Gastroesophageal sphincter (tissue), 4 donors: ENCODE data around the gene RAB5B. TPM values are rescaled to one million over a fixed set of nuclear protein-coding genes. Genes with fewer than 3 reads are reported as not detected.

ENCODE experiments used
- ATAC-seq: fragments of 150-250 bp; one replicate; pipeline ENCODE4 v1.9.1; 2016; ENCODE audit warnings: mild to moderate bottlenecking, moderate library complexity
- H3K27ac ChIP-seq, 4 donors: fragments of 200-600 bp; sonication (generic) in 3 of 4; 1 replicate in 3 of 4; 2 replicates in 1 of 4; pipeline ENCODE4 v1.5.1; 2016 to 2019
- H3K27me3 ChIP-seq: fragments of 200-600 bp; sonication (generic); one replicate; pipeline ENCODE4 v1.5.1; 2019
- H3K36me3 ChIP-seq, 2 donors: fragments of 200-600 bp; sonication (generic); one replicate each; pipeline ENCODE4 v1.5.1; 2019; ENCODE audit warnings: control low read depth in 1 of 2
- H3K4me1 ChIP-seq, 3 donors: fragments of 200-600 bp; sonication (generic); 1 replicate in 2 of 3; 2 replicates in 1 of 3; pipeline ENCODE4 v1.5.1; 2016 to 2019; ENCODE audit warnings: control low read depth in 2 of 3
- H3K4me3 ChIP-seq, 2 donors: fragments of 200-600 bp; sonication (generic); one replicate each; pipeline ENCODE4 v1.5.1; 2019; ENCODE audit warnings: mild to moderate bottlenecking in 1 of 2, moderate library complexity in 1 of 2
- H3K9me3 ChIP-seq, 3 donors: fragments of 200-600 bp; sonication (generic); one replicate each; pipeline ENCODE4 v1.5.1; 2017 to 2019; ENCODE audit warnings: control low read depth in 2 of 3
- CTCF ChIP-seq, 4 experiments: fragments of 200-600 bp in 2 of 4; fragments of 450-650 bp in 2 of 4; sonication (generic) in 1 of 4; IDR thresholded peaks; one replicate each; pipeline ENCODE4 v1.5.1; 2017 to 2019; ENCODE audit warnings: antibody characterized with exemption in 4 of 4, mild to moderate bottlenecking in 2 of 4, moderate library complexity in 2 of 4
- EP300 ChIP-seq: sonication (generic); formaldehyde crosslinking; IDR thresholded peaks from one replicate; pipeline ENCODE4 v1.6.1; 2017; ENCODE audit warnings: antibody characterized with exemption, mild to moderate bottlenecking
- POLR2A ChIP-seq, 2 donors: fragments of 450-650 bp; IDR thresholded peaks; one replicate each; pipeline ENCODE4 v1.6.1; 2017; ENCODE audit warnings: antibody characterized with exemption in 2 of 2, mild to moderate bottlenecking in 2 of 2, moderate library complexity in 1 of 2
- POLR2AphosphoS5 ChIP-seq: sonication (generic); formaldehyde crosslinking; IDR thresholded peaks from one replicate; pipeline ENCODE4 v1.6.1; 2017; ENCODE audit warnings: antibody characterized with exemption
- WGBS, 2 donors: methylation state at CpG; one replicate each; pipeline ENCODE4 v1.1.5; 2018; ENCODE audit warnings: low coverage in 1 of 2; 5-methylcytosine and 5-hydroxymethylcytosine counted together
- total RNA-seq, 4 donors: library from RNA; depleted of rRNA; stranded (reverse); fragments of >200 nt; gene quantifications; one replicate each; pipeline ENCODE4 v1.1.0, GENCODE V29; 2016

RAB5B gene
- total RNA-seq, 4 donors from 2014 or later, result 113 to 169 (median 142) TPM

GRCh38 chr12:56007564-56008559 lies 34.0 kb downstream of the RAB5B start:
- Histone ChIP-seq H3K4me3 (peak overlapping the region; percentile 79 to 84), H3K4me1 (peaks cover 0 to 23% (median 0%) of the 10 kb centered on the region in 3 donors), H3K9me3 (no peaks in the 10 kb centered on the region), H3K27me3 (no peaks in the 10 kb centered on the region), H3K36me3 (peaks cover 0 to 37% of the 10 kb centered on the region in 2 donors), H3K27ac (peak overlapping the region; percentile 78 to 97 (median 96))
- 0 to 1% methylated on average over 13 to 19 of the region's 44 CpGs for WGBS, 2 donors
- no peak for TF ChIP-seq POLR2A (IDR thresholded peaks at IDR 0.05)
- no peak for TF ChIP-seq POLR2AphosphoS5
- TF ChIP-seq CTCF (IDR thresholded peaks at IDR 0.05), result no peak
- TF ChIP-seq EP300, result no peak
- ATAC-seq, result peak; percentile 77

GRCh38 chr12:56010111-56010570 lies 36.3 kb downstream of the RAB5B start:
- no peaks in the 10 kb centered on the region for H3K9me3 ChIP-seq
- H3K27me3 ChIP-seq, result no peaks in the 10 kb centered on the region
- H3K27ac ChIP-seq, result no peak overlapping the region
- H3K36me3 ChIP-seq, result peaks cover 0 to 24% of the 10 kb centered on the region in 2 donors
- TF ChIP-seq CTCF (IDR thresholded peaks at IDR 0.05) (no peak), POLR2AphosphoS5 (no peak), POLR2A (IDR thresholded peaks at IDR 0.05) (no peak), EP300 (no peak)
- no peak overlapping the region for H3K4me3 ChIP-seq
- peaks cover 0 to 23% (median 0%) of the 10 kb centered on the region in 3 donors for H3K4me1 ChIP-seq
- no peak for ATAC-seq
- WGBS, 2 donors, result 67 to 74% methylated on average over 1 to 2 of the region's 2 CpGs

- Histone ChIP-seq H3K4me1 (peaks cover 0 to 18% (median 0%) of the 10 kb centered on the region in 3 donors), H3K27ac (no peak overlapping the region), H3K9me3 (no peaks in the 10 kb centered on the region), H3K36me3 (peaks cover 0 to 24% of the 10 kb centered on the region in 2 donors), H3K4me3 (no peak overlapping the region), H3K27me3 (no peaks in the 10 kb centered on the region)
- WGBS, 2 donors, result 92 to 100% methylated on average over 2 of the region's 2 CpGs
- no peak for TF ChIP-seq CTCF (IDR thresholded peaks at IDR 0.05)
- TF ChIP-seq POLR2AphosphoS5, result no peak
- no peak for TF ChIP-seq EP300
- ATAC-seq, result no peak
These were observed 37.7 kb downstream of the RAB5B start for GRCh38 chr12:56011509-56012090.

GRCh38 chr12:56013482-56013881 lies 39.6 kb downstream of the RAB5B start:
- ATAC-seq, result no peak
- Histone ChIP-seq H3K27ac (no peak overlapping the region), H3K4me3 (no peak overlapping the region), H3K27me3 (no peaks in the 10 kb centered on the region), H3K36me3 (peaks cover 0 to 30% of the 10 kb centered on the region in 2 donors), H3K9me3 (no peaks in the 10 kb centered on the region), H3K4me1 (peaks cover 0 to 6% (median 0%) of the 10 kb centered on the region in 3 donors)
- WGBS, 2 donors, result 60% methylated on average over 1 of the region's 5 CpGs; no CpG with 5 or more reads in 1 of the 2 donors
- TF ChIP-seq POLR2AphosphoS5, result no peak
- no peak for TF ChIP-seq CTCF (IDR thresholded peaks at IDR 0.05)
- no peak for TF ChIP-seq POLR2A (IDR thresholded peaks at IDR 0.05)
- no peak for TF ChIP-seq EP300
